Mononuclear cell (primary cell): Measurements from ENCODE around the gene CORIN. TPM values are rescaled to one million over a fixed set of nuclear protein-coding genes. Genes with fewer than 3 reads are reported as not detected.
"Not testable (repeated sequence)": the region's sequence is repeated elsewhere in the genome, so short reads cannot be mapped to it uniquely, and the experiment has no call there.

ENCODE experiments used
- H3K27me3 ChIP-seq: 2 replicates; pipeline ENCODE4 v1.6.0; 2011; ENCODE audit warnings: low read length, control low read depth; ENCODE audit not compliant: insufficient read depth
- H3K4me1 ChIP-seq: 2 replicates; pipeline ENCODE4 v1.5.1; 2011; ENCODE audit warnings: mild to moderate bottlenecking, low read length, control low read depth; ENCODE audit not compliant: insufficient read depth
- H3K4me3 ChIP-seq: 2 replicates; pipeline ENCODE4 v1.5.1; 2011; ENCODE audit warnings: mild to moderate bottlenecking, low read length, moderate library complexity
- H3K9me3 ChIP-seq: 2 replicates; pipeline ENCODE4 v1.5.1; 2011; ENCODE audit warnings: low read depth, mild to moderate bottlenecking, control low read depth, low read length
- total RNA-seq: library from RNA; depleted of rRNA; stranded (reverse); fragments of >200 nt; gene quantifications from one replicate; pipeline ENCODE4 v1.2.3, GENCODE V29; 2012

Gene CORIN
- total RNA-seq, 1 donor, result 0.10 TPM

DNA sequence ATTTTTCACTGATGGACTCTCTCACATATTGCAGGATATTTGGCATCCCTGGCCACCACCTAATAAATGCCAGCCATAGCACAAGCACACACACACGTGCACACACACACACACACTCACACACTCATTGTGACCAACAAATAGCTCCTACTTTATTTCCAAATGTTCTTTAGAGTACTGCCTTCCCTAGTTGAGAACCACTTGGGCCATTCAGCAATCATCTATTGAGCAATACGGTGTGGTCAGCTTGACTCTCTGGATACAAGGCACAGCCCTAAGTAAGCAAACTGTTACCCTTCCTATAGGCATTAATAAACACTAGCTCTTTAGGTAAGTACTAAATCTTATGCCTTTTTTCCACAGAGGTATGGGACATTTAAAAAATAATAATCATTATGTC lies 21.1 kb downstream of the CORIN start:
- Histone ChIP-seq H3K9me3 (no peaks in the 10 kb centered on the region), H3K27me3 (peaks cover 3% of the 10 kb centered on the region), H3K4me1 (peaks cover 9% of the 10 kb centered on the region), H3K4me3 (no peak overlapping the region)

- H3K9me3 ChIP-seq, result no peaks in the 10 kb centered on the region
- H3K27me3 ChIP-seq, result peaks cover 5% of the 10 kb centered on the region
- H3K4me3 ChIP-seq, result no peak overlapping the region
- peaks cover 4% of the 10 kb centered on the region for H3K4me1 ChIP-seq
Measured at GRCh38 chr4:47814618-47815295, 23.1 kb downstream of the CORIN start.

DNA sequence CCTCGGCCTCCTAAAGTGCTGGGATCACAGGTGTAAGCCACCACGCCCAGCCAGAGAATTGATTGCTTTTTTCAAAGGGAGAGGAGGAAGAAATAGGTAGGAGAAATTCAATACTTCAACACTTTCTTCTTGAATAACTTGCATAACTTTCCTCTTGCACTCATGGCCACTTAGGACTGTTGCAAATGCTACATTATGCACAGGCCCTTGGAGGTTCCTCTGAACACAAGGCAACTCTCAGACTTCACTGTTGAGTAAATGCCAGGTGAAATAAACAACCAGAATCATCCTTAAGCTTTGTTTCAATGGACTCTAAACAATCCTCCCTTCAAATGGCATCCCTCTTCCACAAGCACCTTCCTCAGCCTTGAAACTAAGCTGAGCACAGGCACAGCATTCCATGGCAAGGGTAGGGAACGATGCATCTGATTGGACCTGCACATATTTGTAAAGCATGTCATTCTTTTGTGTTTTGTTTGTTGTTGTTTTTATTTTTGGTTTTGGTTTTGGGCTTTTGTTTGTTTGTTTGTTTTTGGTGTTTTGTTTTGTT lies 28.1 kb downstream of the CORIN start:
- Histone ChIP-seq H3K27me3 (peaks cover 5% of the 10 kb centered on the region), H3K4me3 (no peak overlapping the region), H3K4me1 (no peaks in the 10 kb centered on the region), H3K9me3 (no peaks in the 10 kb centered on the region)

- Histone ChIP-seq H3K9me3 (no peaks in the 10 kb centered on the region), H3K27me3 (no peaks in the 10 kb centered on the region), H3K4me1 (no peaks in the 10 kb centered on the region), H3K4me3 (no peak overlapping the region)
Measured at GRCh38 chr4:47804598-47804997, 33.3 kb downstream of the CORIN start.

DNA sequence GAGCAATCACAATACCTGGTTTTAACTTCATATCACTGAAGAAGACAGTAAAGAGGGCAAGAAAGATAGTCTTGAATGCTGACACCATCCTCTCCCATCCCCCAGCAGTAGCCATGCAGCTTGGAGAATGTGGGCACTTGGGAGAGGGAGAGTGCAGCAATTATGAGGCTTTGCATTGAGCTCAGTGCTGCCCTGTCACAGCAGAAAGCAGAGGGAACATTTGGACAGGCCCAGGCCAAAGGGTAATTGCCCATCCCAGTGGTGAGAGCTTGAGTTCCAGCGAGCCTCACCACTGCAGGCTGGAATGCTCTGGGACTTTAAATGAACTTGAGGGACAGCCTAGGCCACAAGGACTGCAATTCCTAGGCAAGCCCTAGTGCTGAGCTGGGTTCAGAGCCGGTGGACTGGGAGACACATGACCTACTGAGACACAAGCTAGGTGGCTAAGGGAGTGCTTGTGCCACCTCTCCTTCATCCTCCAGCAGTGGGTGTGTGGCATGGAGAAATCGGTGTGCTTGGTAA lies 36.3 kb downstream of the CORIN start:
- Histone ChIP-seq H3K4me3 (no peak overlapping the region), H3K27me3 (no peaks in the 10 kb centered on the region), H3K4me1 (no peaks in the 10 kb centered on the region), H3K9me3 (no peaks in the 10 kb centered on the region)

- no peak overlapping the region for H3K4me3 ChIP-seq
- H3K4me1 ChIP-seq, result no peaks in the 10 kb centered on the region
- no peaks in the 10 kb centered on the region for H3K9me3 ChIP-seq
- H3K27me3 ChIP-seq, result no peaks in the 10 kb centered on the region
Measured at GRCh38 chr4:47798165-47798564, 39.7 kb downstream of the CORIN start.

- H3K27me3 ChIP-seq, result no peaks in the 10 kb centered on the region
- H3K4me1 ChIP-seq, result no peaks in the 10 kb centered on the region
- no peak overlapping the region for H3K4me3 ChIP-seq
- H3K9me3 ChIP-seq, result no peaks in the 10 kb centered on the region
Measured at GRCh38 chr4:47791965-47792364, 45.9 kb downstream of the CORIN start.

DNA sequence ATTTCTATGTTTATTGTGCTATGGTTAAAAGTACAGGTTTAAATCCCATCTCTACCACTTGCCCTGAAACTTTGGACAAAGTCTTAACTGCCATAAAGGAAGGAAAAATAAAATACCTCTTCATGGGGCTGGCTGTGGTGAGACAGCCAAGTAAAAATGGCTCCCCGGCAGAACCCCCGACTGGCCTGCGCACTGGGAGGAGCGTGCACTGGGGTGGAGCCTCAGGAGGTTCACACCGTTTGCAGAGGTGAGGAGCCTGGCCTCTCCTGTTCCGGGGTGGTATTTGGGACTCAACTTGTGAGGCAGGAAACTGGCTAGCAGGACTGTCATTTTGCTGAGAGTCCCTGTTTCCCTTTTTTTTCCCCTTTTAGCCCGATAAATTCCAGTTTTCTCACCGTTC lies 47.8 kb downstream of the CORIN start:
- no peaks in the 10 kb centered on the region for H3K4me1 ChIP-seq
- no peaks in the 10 kb centered on the region for H3K9me3 ChIP-seq
- H3K27me3 ChIP-seq, result no peaks in the 10 kb centered on the region
- no peak overlapping the region for H3K4me3 ChIP-seq

GRCh38 chr4:47788126-47788525 lies 49.7 kb downstream of the CORIN start:
- Histone ChIP-seq H3K4me1 (no peaks in the 10 kb centered on the region), H3K9me3 (no peaks in the 10 kb centered on the region), H3K4me3 (no peak overlapping the region), H3K27me3 (no peaks in the 10 kb centered on the region)

- Histone ChIP-seq H3K27me3 (no peaks in the 10 kb centered on the region), H3K4me3 (no peak overlapping the region), H3K9me3 (no peaks in the 10 kb centered on the region), H3K4me1 (no peaks in the 10 kb centered on the region)
Measured at GRCh38 chr4:47786958-47787370, 50.9 kb downstream of the CORIN start.

- Histone ChIP-seq H3K27me3 (peaks cover 4% of the 10 kb centered on the region), H3K4me1 (no peaks in the 10 kb centered on the region), H3K9me3 (no peaks in the 10 kb centered on the region), H3K4me3 (no peak overlapping the region)
Measured at GRCh38 chr4:47785153-47785552, 52.7 kb downstream of the CORIN start.

GRCh38 chr4:47784222-47784621 lies 53.6 kb downstream of the CORIN start:
- no peaks in the 10 kb centered on the region for H3K4me1 ChIP-seq
- no peak overlapping the region for H3K4me3 ChIP-seq
- H3K9me3 ChIP-seq, result no peaks in the 10 kb centered on the region
- H3K27me3 ChIP-seq, result peaks cover 5% of the 10 kb centered on the region

GRCh38 chr4:47776353-47776752 lies 61.5 kb downstream of the CORIN start:
- Histone ChIP-seq H3K9me3 (no peaks in the 10 kb centered on the region), H3K4me3 (no peak overlapping the region), H3K4me1 (no peaks in the 10 kb centered on the region), H3K27me3 (peaks cover 5% of the 10 kb centered on the region)

- no peaks in the 10 kb centered on the region for H3K4me1 ChIP-seq
- no peaks in the 10 kb centered on the region for H3K9me3 ChIP-seq
- no peaks in the 10 kb centered on the region for H3K27me3 ChIP-seq
- no peak overlapping the region for H3K4me3 ChIP-seq
Measured at GRCh38 chr4:47774079-47774478, 63.8 kb downstream of the CORIN start.

- no peaks in the 10 kb centered on the region for H3K9me3 ChIP-seq
Measured at GRCh38 chr4:47771020-47771419, 66.8 kb downstream of the CORIN start.

DNA sequence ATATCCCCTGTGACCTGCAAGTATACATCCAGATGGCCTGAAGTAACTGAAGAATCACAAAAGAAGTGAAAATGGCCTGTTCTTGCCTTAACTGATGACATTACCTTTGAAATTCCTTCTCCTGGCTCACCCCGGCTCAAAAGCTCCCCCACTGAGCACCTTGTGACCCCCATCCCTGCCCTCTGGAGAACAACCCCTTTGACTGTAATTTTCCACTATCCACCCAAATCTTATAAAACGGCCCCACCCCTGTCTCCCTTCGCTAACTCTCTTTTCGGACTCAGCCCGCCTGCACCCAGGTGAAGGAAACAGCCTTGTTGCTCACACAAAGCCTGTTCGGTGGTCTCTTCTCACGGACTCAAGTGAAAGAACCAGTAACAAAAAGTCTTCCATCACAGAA lies 69.9 kb downstream of the CORIN start:
- not testable (repeated sequence) for H3K9me3 ChIP-seq, H3K27me3 ChIP-seq, H3K4me3 ChIP-seq, H3K4me1 ChIP-seq

More at GRCh38 chr4:47771020-47771419, 66.8 kb downstream of the CORIN start:
- Histone ChIP-seq H3K4me3 (no peak overlapping the region), H3K27me3 (no peaks in the 10 kb centered on the region), H3K4me1 (no peaks in the 10 kb centered on the region)
